Measurements from ENCODE around the gene PPP1R26.

DNA sequence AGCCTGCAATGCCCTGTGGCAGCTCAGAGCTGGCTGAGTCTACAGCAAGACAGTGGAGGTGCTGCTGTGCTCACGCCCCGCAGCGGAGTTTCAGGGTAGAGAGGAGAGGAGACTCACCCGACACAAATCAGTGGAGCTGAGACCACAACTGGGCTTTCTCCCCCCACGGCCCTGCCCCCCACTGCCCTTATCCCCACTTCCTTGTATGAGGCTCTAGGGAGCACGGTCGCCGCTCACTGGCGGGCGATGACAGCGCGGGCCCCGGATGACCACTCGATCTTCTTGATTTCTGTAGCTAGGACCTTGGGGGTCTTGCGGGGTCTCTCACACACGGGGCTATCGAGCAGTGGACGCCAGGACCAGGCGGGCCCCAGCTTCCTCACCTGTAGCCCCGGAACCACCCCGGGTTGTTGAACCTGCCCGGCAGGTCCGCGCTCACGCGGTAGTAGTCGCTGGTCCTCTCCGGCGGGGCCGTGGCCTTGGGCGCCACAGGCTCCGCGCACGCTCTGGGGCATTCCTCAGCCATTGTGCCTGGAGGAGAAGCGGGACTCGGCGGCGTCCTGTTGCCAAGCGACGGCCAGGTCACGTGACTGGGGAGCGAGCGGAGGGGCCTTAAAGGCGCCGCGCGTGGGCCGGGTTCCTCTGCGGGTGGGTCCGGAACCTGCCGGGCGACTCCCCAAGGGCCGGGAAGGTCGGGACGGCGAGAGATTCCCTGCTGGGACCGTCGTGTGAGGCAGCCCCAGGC, 19.9 kb downstream of the PPP1R26 start:
- TF ChIP-seq, protein P1, sequence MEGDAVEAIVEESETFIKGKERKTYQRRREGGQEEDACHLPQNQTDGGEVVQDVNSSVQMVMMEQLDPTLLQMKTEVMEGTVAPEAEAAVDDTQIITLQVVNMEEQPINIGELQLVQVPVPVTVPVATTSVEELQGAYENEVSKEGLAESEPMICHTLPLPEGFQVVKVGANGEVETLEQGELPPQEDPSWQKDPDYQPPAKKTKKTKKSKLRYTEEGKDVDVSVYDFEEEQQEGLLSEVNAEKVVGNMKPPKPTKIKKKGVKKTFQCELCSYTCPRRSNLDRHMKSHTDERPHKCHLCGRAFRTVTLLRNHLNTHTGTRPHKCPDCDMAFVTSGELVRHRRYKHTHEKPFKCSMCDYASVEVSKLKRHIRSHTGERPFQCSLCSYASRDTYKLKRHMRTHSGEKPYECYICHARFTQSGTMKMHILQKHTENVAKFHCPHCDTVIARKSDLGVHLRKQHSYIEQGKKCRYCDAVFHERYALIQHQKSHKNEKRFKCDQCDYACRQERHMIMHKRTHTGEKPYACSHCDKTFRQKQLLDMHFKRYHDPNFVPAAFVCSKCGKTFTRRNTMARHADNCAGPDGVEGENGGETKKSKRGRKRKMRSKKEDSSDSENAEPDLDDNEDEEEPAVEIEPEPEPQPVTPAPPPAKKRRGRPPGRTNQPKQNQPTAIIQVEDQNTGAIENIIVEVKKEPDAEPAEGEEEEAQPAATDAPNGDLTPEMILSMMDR (IDR thresholded peaks at IDR 0.05): peak in 1 of 6 experiments; percentile 29
- TF ChIP-seq POLR2A (IDR thresholded peaks at IDR 0.05): no peak

Measured in esophagus squamous epithelium (tissue), 4 donors.